K562 (cell line): ENCODE data around the gene TTC6. TPM values are rescaled to one million over a fixed set of nuclear protein-coding genes. Genes with fewer than 3 reads are reported as not detected.

ENCODE experiments used
- BACH1 ChIP-seq: fragments of 200-800 bp; sonication (Bioruptor generic); IDR thresholded peaks from 2 replicates; pipeline ENCODE4 v1.6.1; 2016; ENCODE audit warnings: missing genetic modification characterization, missing compliant biosample characterization
- CBX8 ChIP-seq: fragments of 200-600 bp; sonication (generic); IDR thresholded peaks from 2 replicates; pipeline ENCODE4 v1.6.1; 2012; ENCODE audit warnings: borderline replicate concordance, mixed run types, low read depth, mild to moderate bottlenecking, moderate library complexity, mixed read lengths, low read length, control low read depth, inconsistent platforms; ENCODE audit not compliant: poor library complexity, severe bottlenecking; ENCODE audit errors: extremely low read depth
- DEAF1 ChIP-seq: fragments of 450-650 bp; formaldehyde crosslinking; IDR thresholded peaks from 2 replicates; pipeline ENCODE4 v1.4.0; 2020; ENCODE audit warnings: mild to moderate bottlenecking, moderate library complexity
- GABPB1 ChIP-seq: sonication (generic); formaldehyde crosslinking; IDR thresholded peaks from 2 replicates; pipeline ENCODE4 v1.8.0; 2022; ENCODE audit warnings: mild to moderate bottlenecking, missing genetic modification reagents
- KDM5B ChIP-seq: fragments of 200-600 bp; sonication (generic); IDR thresholded peaks from 2 replicates; pipeline ENCODE4 v1.6.1; 2012; ENCODE audit warnings: low read depth, mild to moderate bottlenecking, moderate library complexity, low read length, control low read depth, inconsistent platforms; ENCODE audit not compliant: insufficient replicate concordance
- NELFE ChIP-seq: IDR thresholded peaks from 2 replicates; pipeline ENCODE4 v1.6.1; 2011; ENCODE audit warnings: mild to moderate bottlenecking; ENCODE audit not compliant: insufficient read depth, insufficient read length
- PURB ChIP-seq: sonication (generic); formaldehyde crosslinking; IDR thresholded peaks from 2 replicates; pipeline ENCODE4 v1.9.0; 2021; ENCODE audit warnings: low read depth, mild to moderate bottlenecking, missing genetic modification reagents
- THAP7 ChIP-seq: fragments of 250-450 bp; sonication (Bioruptor Pico); IDR thresholded peaks from 2 replicates; pipeline ENCODE4 v1.5.0; 2021
- TRIM28 ChIP-seq: fragments of 450-650 bp; IDR thresholded peaks from 2 replicates; pipeline ENCODE4 v1.6.1; 2017
- ZBED1 ChIP-seq: IDR thresholded peaks from 2 replicates; pipeline ENCODE4 v1.6.1; 2014
- ZNF224 ChIP-seq: sonication (generic); formaldehyde crosslinking; IDR thresholded peaks from 2 replicates; pipeline ENCODE4 v1.8.0; 2022; ENCODE audit warnings: mild to moderate bottlenecking, missing genetic modification reagents
- polyA plus RNA-seq, 8 experiments: library from polyadenylated mRNA; depleted of rRNA in 4 of 8; stranded (reverse) in 5 of 8; unstranded in 3 of 8; fragments of >200 nt; fragmentation: Nextera tagmentation in 2 of 8; fragmentation: Illumina TruSeq in 1 of 8; extraction: Ambion mirVana in 2 of 8; extraction: Trizol in 1 of 8; gene quantifications; 2 replicates each; pipeline versions ENCODE4 v1.2.1 to v1.2.3, GENCODE V29; 2011 to 2014; ENCODE audit warnings: inconsistent platforms in 1 of 8, missing spikeins in 1 of 8
- total RNA-seq, 7 experiments: library from RNA; depleted of rRNA in 6 of 7; stranded (reverse); fragments of >200 nt in 6 of 7; fragmentation: Illumina TruSeq in 2 of 7; extraction: Trizol in 2 of 7; gene quantifications; 2 replicates each; pipeline versions ENCODE4 v1.2.1 to v1.2.3, GENCODE V29; 2011 to 2021; ENCODE audit warnings: low replicate concordance in 1 of 7

Gene TTC6
- total and polyA plus RNA-seq, 9 of the 15 experiments (the other 6 are each of a cell fraction or from before 2014, with no cell fraction given), result 0.04 to 0.23 (median 0.08) TPM; not detected in 5

- no peak for TF ChIP-seq CBX8
- no peak for TF ChIP-seq GABPB1 (CRISPR knock-in tag)
- TF ChIP-seq KDM5B, result no peak
- TF ChIP-seq THAP7, result no peak
- no peak for TF ChIP-seq ZNF224 (CRISPR knock-in tag)
- TF ChIP-seq TRIM28, result no peak
- TF ChIP-seq NELFE, result no peak
- no peak for TF ChIP-seq ZBED1
- TF ChIP-seq DEAF1 (CRISPR knock-in tag), result no peak
- no peak for TF ChIP-seq PURB
- no peak for TF ChIP-seq BACH1 (tag)
Measured at GRCh38 chr14:37643701-37644100, 48.3 kb downstream of the TTC6 start (continued).

Other genes starting within 250 kb of the TTC6 start
- gene FOXA1, start 380 bp upstream of the TTC6 start, total RNA-seq (2014; rRNA removed), result 2.4 and 3.0 TPM in 2 replicates
- 0.86 and 1.3 TPM in 2 replicates for gene FOXA1, start 380 bp upstream of the TTC6 start, total RNA-seq (2014; rRNA removed; fragmentation: Illumina TruSeq; extraction: Trizol)
- 1.1 and 1.7 TPM in 2 replicates for gene FOXA1, start 380 bp upstream of the TTC6 start, total RNA-seq (2015; rRNA removed; fragmentation: Illumina TruSeq; extraction: Trizol)
- gene FOXA1, start 380 bp upstream of the TTC6 start, total RNA-seq (2021), result 2.4 and 2.5 TPM in 2 replicates
- 1.0 and 1.3 TPM in 2 replicates for gene FOXA1, start 380 bp upstream of the TTC6 start, polyA plus RNA-seq (2011; rRNA removed)
- 1.1 and 1.6 TPM in 2 replicates for gene FOXA1, start 380 bp upstream of the TTC6 start, polyA plus RNA-seq (2014; fragmentation: Illumina TruSeq; extraction: Trizol)
- gene FOXA1, start 380 bp upstream of the TTC6 start, polyA plus RNA-seq (2014; fragmentation: Nextera tagmentation; extraction: Ambion mirVana), result under 1 TPM; 0.20 to 0.41 TPM
- gene FOXA1, start 380 bp upstream of the TTC6 start, polyA plus RNA-seq (2014; rRNA removed), result 1.4 and 1.8 TPM in 2 replicates